Measurements from ENCODE around the gene MRPL11.

- TF ChIP-seq EZH2 (IDR thresholded peaks at IDR 0.05; ENCODE audit: borderline replicate concordance) (no peak), EZH2phosphoT487 (IDR thresholded peaks at IDR 0.05; ENCODE audit: low read depth, severe bottlenecking, unreplicated experiment) (no peak)
These were observed 18.8 kb downstream of the MRPL11 start for GRCh38 chr11:66419825-66420224.
